Sigmoid colon (tissue), 7 donors: ENCODE data around the gene IYD. TPM values are rescaled to one million over a fixed set of nuclear protein-coding genes. Genes with fewer than 3 reads are reported as not detected.

Experiments used
- DNase-seq: peaks from one replicate; pipeline ENCODE4 v3.0.0-alpha.2; 2019
- H3K27ac ChIP-seq, 4 donors: fragments of 200-600 bp; sonication (generic); one replicate each; pipeline ENCODE4 v1.5.1; 2016 to 2019; ENCODE audit warnings: mild to moderate bottlenecking in 1 of 4
- H3K27me3 ChIP-seq, 3 donors: fragments of 200-600 bp; sonication (generic); one replicate each; pipeline ENCODE4 v1.5.1; 2019; ENCODE audit warnings: mild to moderate bottlenecking in 1 of 3
- H3K36me3 ChIP-seq, 4 donors: fragments of 200-600 bp; sonication (generic); one replicate each; pipeline ENCODE4 v1.5.1; 2016 to 2019
- H3K4me1 ChIP-seq, 4 donors: fragments of 200-600 bp; sonication (generic); one replicate each; pipeline ENCODE4 v1.5.1; 2017 to 2019
- H3K4me3 ChIP-seq, 4 donors: fragments of 200-600 bp; sonication (generic); one replicate each; pipeline ENCODE4 v1.5.1; 2017 to 2019; ENCODE audit warnings: mild to moderate bottlenecking in 2 of 4, moderate library complexity in 1 of 4
- H3K9me3 ChIP-seq, 4 donors: fragments of 200-600 bp in 3 of 4; sonication (generic) in 3 of 4; one replicate each; pipeline versions ENCODE4 v1.5.1 to v1.6.1; 2013 to 2019
- CTCF ChIP-seq, 4 experiments: fragments of 450-650 bp in 3 of 4; fragments of 200-600 bp in 1 of 4; IDR thresholded peaks; one replicate each; pipeline ENCODE4 v1.5.1; 2016 to 2019; ENCODE audit warnings: antibody characterized with exemption in 4 of 4, mild to moderate bottlenecking in 3 of 4, moderate library complexity in 2 of 4
- EP300 ChIP-seq, 4 donors: sonication (generic); formaldehyde crosslinking; IDR thresholded peaks; one replicate each; pipeline ENCODE4 v1.6.1; 2017; ENCODE audit warnings: antibody characterized with exemption in 4 of 4
- POLR2A ChIP-seq, 2 donors: fragments of 450-650 bp; IDR thresholded peaks; one replicate each; pipeline ENCODE4 v1.6.1; 2016; ENCODE audit warnings: antibody characterized with exemption in 2 of 2, mild to moderate bottlenecking in 2 of 2, moderate library complexity in 2 of 2
- POLR2AphosphoS5 ChIP-seq, 4 donors: sonication (generic); formaldehyde crosslinking; IDR thresholded peaks; one replicate each; pipeline ENCODE4 v1.6.1; 2017; ENCODE audit warnings: antibody characterized with exemption in 4 of 4
- WGBS, 2 donors: extraction: QIAGEN DNeasy Blood & Tissue Kit; methylation state at CpG; one replicate each; pipeline ENCODE4 v1.1.7; 2013; 5-methylcytosine and 5-hydroxymethylcytosine counted together
- intact Hi-C: fragments of 100-400 bp; cut with DNase I; formaldehyde crosslinking; loops from one replicate; pipeline ENCODE4 v1.15.1; 2023
- polyA plus RNA-seq, 3 donors: library from polyadenylated mRNA; stranded (reverse); fragments of 200-250 nt; gene quantifications; one replicate each; pipeline ENCODE4 v1.2.3, GENCODE V29; 2013
- total RNA-seq, 4 donors: library from RNA; depleted of rRNA; stranded (reverse); fragments of >200 nt; gene quantifications; one replicate each; pipeline ENCODE4 v1.1.0, GENCODE V29; 2016
- donor health status: healthy with polysubstance abuse.
- donor health status: Bipolar disorder and iron deficiency.
- donor health status: healthy.

The IYD gene
- total and polyA plus RNA-seq, 7 donors, result under 0.01 to 2.4 (median 2.3) TPM; not detected in 3

GRCh38 chr6:150394053-150394898 lies 25.5 kb downstream of the IYD start:
- DNase-seq, result no peak
- Histone ChIP-seq H3K27ac (no peak overlapping the region), H3K4me1 (no peaks in the 10 kb centered on the region), H3K9me3 (no peaks in the 10 kb centered on the region), H3K4me3 (no peak overlapping the region), H3K36me3 (no peaks in the 10 kb centered on the region), H3K27me3 (no peaks in the 10 kb centered on the region)
- intact Hi-C loops, result loop anchor here (2.0 kb wide), 1 partner anchor 313 kb away; no protein-coding TSS in a partner anchor
- WGBS, 2 donors, result 83 to 90% methylated on average over 6 of the region's 6 CpGs
- TF ChIP-seq EP300 (IDR thresholded peaks at IDR 0.05) (no peak), CTCF (IDR thresholded peaks at IDR 0.05) (no peak), POLR2A (IDR thresholded peaks at IDR 0.05) (no peak), POLR2AphosphoS5 (IDR thresholded peaks at IDR 0.05) (no peak)

- Histone ChIP-seq H3K36me3 (no peaks in the 10 kb centered on the region), H3K4me3 (no peak overlapping the region), H3K27ac (no peak overlapping the region), H3K4me1 (no peaks in the 10 kb centered on the region), H3K27me3 (no peaks in the 10 kb centered on the region), H3K9me3 (no peaks in the 10 kb centered on the region)
- TF ChIP-seq EP300 (IDR thresholded peaks at IDR 0.05) (no peak), POLR2A (IDR thresholded peaks at IDR 0.05) (no peak), POLR2AphosphoS5 (IDR thresholded peaks at IDR 0.05) (no peak), CTCF (IDR thresholded peaks at IDR 0.05) (no peak)
- no peak for DNase-seq
- intact Hi-C loops, result loop anchor here (2.0 kb wide), 1 partner anchor 314 kb away; no protein-coding TSS in a partner anchor
- 77 to 84% methylated on average over 3 of the region's 3 CpGs for WGBS, 2 donors
Measured at GRCh38 chr6:150394899-150395295, 26.1 kb downstream of the IYD start.

- H3K36me3 ChIP-seq, result no peaks in the 10 kb centered on the region
- no peak overlapping the region for H3K27ac ChIP-seq
- TF ChIP-seq EP300 (IDR thresholded peaks at IDR 0.05) (no peak), CTCF (IDR thresholded peaks at IDR 0.05) (peak in 3 of 4 experiments; percentile 37 to 51 (median 49))
- no peaks in the 10 kb centered on the region for H3K27me3 ChIP-seq
- DNase-seq, result no peak
- H3K4me3 ChIP-seq, result no peak overlapping the region
- no peaks in the 10 kb centered on the region for H3K4me1 ChIP-seq
- intact Hi-C loops, result loop anchor here (2.0 kb wide), 1 partner anchor 315 kb away; no protein-coding TSS in a partner anchor
- WGBS, 2 donors, result 56 to 57% methylated on average over 12 of the region's 12 CpGs
- no peaks in the 10 kb centered on the region for H3K9me3 ChIP-seq
Measured at GRCh38 chr6:150395388-150396009, 26.7 kb downstream of the IYD start.

- no peak for DNase-seq
- WGBS, 2 donors, result 15 to 32% methylated on average over 5 of the region's 5 CpGs
- H3K36me3 ChIP-seq, result no peaks in the 10 kb centered on the region
- TF ChIP-seq EP300 (IDR thresholded peaks at IDR 0.05), result no peak
- TF ChIP-seq POLR2AphosphoS5 (IDR thresholded peaks at IDR 0.05), result peak in 2 of 4 donors; percentile 26 to 49
- H3K4me1 ChIP-seq, result peaks cover 0 to 14% (median 12%) of the 10 kb centered on the region in 4 donors
- no peaks in the 10 kb centered on the region for H3K27me3 ChIP-seq
- H3K27ac ChIP-seq, result peak overlapping the region in 1 of 4 donors; percentile 51
- intact Hi-C loops, result no loop called here
- H3K9me3 ChIP-seq, result no peaks in the 10 kb centered on the region
- H3K4me3 ChIP-seq, result no peak overlapping the region
Measured at GRCh38 chr6:150403458-150404246, 34.8 kb downstream of the IYD start.
